ENCODE results near the gene GIMAP8.
"Not testable (repeated sequence)": the region's sequence is repeated elsewhere in the genome, so short reads cannot be mapped to it uniquely, and the experiment has no call there.

GIMAP8 gene

GRCh38 chr7:150516956-150517745 lies 66.7 kb downstream of the GIMAP8 start:
- peak in 2 of 3 donors; percentile 18 to 28 for DNase-seq

- DNase-seq = no peak
Measured at GRCh38 chr7:150519310-150519709, 68.9 kb downstream of the GIMAP8 start.

DNA sequence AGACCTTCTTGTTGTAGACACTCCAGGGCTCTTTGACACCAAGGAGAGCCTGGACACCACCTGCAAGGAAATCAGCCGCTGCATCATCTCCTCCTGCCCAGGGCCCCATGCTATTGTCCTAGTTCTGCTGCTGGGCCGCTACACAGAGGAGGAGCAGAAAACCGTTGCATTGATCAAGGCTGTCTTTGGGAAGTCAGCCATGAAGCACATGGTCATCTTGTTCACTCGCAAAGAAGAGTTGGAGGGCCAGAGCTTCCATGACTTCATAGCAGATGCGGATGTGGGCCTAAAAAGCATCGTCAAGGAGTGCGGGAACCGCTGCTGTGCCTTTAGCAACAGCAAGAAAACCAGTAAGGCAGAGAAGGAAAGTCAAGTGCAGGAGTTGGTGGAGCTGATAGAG lies 69.7 kb downstream of the GIMAP8 start:
- no peak for DNase-seq

DNA sequence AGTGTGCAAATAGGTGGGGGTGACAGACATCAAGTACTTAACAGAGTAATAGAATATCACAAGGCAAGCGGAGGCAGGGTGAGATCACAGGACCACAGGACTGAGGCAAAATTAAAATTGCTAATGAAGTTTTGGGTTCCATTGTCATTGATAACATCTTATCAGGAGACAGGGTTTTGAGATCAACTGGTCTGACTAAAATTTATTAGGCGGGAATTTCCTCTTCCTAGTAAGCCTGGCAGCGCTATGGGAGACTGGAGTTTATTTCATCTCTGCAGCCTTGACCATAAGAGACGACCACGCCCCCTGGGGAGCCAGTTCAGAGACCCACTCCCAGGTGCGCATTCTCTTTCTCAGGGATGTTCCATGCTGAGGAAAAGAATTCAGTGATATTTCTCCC lies 72.5 kb downstream of the GIMAP8 start:
- not testable (repeated sequence) for DNase-seq

GRCh38 chr7:150524018-150524417 lies 73.6 kb downstream of the GIMAP8 start:
- no peak for DNase-seq
